Keratinocyte (primary cell): ENCODE results near the gene ZNF57.

Source experiments
- EZH2 ChIP-seq: IDR thresholded peaks from one replicate; pipeline ENCODE4 v1.6.1; 2012; ENCODE audit warnings: inconsistent platforms, mild to moderate bottlenecking, low read length, moderate library complexity
- TF ChIP-seq, protein P1 (sequence below), 3 experiments: IDR thresholded peaks in 1 of 3; conservative IDR thresholded peaks in 1 of 3; optimal IDR thresholded peaks in 1 of 3; 2 replicates in 2 of 3; 3 replicates in 1 of 3; pipeline versions ENCODE3 to v1.5.1; 2011; ENCODE audit warnings: low read length in 3 of 3, mild to moderate bottlenecking in 3 of 3, moderate library complexity in 2 of 3, control low read depth in 1 of 3, inconsistent platforms in 1 of 3; ENCODE audit not compliant: insufficient read depth in 2 of 3; ENCODE audit errors: extremely low read depth in 1 of 3

DNA sequence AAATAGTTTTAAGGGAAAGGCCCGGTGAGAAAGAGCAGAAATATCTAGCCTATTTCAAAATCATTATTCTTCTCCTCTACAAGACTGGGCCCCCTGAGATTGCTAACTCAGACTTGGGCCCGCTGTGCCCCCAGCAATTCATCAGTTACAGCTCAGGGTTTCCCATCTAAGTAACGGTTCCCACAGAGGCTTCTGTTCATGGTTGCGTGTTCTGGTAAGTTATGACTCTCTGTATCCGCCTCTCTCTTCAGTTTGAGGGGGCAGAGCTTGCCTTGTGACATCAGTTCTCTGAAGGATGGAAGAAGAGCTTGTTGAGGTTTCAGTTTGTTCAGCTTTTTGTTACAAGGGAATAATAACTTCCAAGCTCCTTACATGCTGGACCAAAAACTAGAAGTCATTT is 11.6 kb downstream of the ZNF57 start:
- TF ChIP-seq EZH2: no peak
- TF ChIP-seq, protein P1, sequence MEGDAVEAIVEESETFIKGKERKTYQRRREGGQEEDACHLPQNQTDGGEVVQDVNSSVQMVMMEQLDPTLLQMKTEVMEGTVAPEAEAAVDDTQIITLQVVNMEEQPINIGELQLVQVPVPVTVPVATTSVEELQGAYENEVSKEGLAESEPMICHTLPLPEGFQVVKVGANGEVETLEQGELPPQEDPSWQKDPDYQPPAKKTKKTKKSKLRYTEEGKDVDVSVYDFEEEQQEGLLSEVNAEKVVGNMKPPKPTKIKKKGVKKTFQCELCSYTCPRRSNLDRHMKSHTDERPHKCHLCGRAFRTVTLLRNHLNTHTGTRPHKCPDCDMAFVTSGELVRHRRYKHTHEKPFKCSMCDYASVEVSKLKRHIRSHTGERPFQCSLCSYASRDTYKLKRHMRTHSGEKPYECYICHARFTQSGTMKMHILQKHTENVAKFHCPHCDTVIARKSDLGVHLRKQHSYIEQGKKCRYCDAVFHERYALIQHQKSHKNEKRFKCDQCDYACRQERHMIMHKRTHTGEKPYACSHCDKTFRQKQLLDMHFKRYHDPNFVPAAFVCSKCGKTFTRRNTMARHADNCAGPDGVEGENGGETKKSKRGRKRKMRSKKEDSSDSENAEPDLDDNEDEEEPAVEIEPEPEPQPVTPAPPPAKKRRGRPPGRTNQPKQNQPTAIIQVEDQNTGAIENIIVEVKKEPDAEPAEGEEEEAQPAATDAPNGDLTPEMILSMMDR (optimal IDR thresholded peaks at IDR 0.05 in 1 of 3, IDR thresholded peaks at IDR 0.05 in 1 of 3, conservative IDR thresholded peaks at IDR 0.05 in 1 of 3; ENCODE audit: extremely low read depth in 1 of 3, insufficient read depth in 2 of 3, low read length in 3 of 3): no peak
